NCI-H2171 treated with DMSO at 0.1 percent for 48 hours (cell line): ENCODE results near the gene FHOD3.
"Not testable (repeated sequence)": the region's sequence is repeated elsewhere in the genome, so short reads cannot be mapped to it uniquely, and the experiment has no call there.

ENCODE experiments used
- DNase-seq: peaks from one replicate; lab custom pipeline; 2025; lab: John Stamatoyannopoulos, UW

FHOD3 gene

GRCh38 chr18:36709315-36709714 lies 411.8 kb downstream of the FHOD3 start:
- DNase-seq, result no peak

DNA sequence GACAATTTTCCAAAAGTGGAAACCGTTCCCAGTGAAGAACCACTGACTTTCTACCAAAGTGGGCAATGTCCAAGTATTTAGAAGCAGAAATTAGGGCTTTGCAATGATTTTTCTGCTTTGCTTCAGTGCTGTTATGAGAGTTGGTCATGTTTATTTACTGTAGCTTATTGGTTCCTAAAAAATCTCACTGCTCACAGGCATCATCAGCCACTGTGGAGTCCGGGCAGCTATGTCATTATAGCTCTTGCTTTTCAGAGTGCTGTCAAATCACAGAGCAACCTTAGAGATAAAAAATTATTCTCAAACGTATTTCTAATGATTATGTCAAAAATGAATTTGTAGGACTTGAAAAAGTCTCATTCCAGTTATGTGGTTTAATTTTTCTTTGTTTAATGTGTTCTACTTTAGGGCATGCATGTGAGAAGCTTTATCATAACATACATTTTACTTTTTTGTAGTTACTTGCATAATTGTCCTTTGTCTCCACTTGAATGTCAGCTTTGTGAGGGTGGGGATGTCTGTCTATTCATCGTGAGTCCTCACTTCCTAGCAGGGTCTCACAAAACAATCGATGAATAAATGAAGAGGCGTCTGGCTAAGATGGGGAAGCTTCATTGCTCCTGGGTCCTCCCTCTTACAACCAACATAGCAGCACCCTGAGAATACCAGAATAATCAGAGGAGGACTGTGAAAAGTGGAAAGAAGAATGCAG lies 413.7 kb downstream of the FHOD3 start:
- no peak for DNase-seq

DNA sequence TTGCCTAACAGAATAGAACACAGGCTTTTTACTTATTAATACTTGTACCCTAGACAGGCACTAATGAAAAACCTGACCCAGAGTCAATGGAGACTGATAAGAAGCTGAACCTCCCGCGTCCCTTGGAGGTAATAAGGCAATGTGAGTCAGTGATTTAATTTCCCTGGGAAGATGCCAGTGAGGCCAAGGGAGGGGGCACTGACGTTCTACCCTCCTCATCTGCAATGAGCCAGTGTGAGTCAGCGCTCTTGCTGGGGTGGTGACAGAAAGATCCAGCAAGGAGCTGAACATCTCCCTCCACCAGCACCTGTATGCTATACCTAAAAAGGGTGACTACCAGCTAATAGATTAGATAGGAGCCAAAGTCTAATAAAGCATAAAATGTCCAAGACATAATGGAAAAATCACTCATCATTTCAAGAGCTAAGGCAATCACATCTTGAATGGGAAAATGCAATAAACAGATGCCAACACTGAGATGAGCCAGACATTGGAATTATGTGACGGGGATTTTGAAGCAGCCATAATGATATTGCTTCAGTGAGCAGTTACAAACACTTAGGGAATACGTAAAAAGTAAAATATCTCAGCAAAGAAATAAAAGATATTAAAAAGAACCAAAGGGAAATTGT lies 414.4 kb downstream of the FHOD3 start:
- DNase-seq, result no peak

- no peak for DNase-seq
These were observed 417.0 kb downstream of the FHOD3 start for GRCh38 chr18:36714476-36714875.

DNA sequence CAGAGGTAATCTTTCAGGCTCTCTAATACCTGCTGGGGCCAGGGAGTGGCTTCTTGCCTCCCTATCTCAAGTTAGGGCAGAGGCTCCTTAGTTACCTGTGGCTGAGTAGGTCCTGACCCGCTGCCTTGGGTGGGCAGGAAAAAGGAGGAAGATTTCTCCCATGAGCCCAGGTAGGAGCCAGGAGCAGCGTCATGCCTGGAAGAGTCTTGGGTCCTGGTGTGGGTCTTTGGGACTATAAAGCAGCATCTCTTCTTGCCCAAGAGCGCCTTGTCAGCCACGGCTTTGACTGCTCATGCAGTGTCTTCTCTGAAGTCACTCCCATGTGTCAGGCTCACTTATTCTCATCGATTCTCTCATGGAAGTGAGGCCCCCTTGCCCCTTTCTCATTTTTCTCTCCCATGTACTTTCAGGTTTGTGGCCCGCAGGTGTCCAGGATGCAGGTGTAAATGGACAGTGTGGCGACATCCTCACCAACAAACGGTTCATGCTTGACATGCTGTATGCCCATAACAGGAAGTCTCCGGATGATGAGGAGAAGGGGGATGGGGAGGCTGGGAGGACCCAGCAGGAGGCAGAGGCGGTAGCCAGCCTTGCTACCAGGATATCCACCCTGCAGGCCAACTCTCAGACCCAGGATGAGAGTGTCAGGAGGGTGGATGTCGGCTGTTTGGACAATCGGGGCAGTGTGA lies 420.1 kb downstream of the FHOD3 start:
- DNase-seq, result no peak

- no peak for DNase-seq
These were observed 421.3 kb downstream of the FHOD3 start for GRCh38 chr18:36718705-36719328.

GRCh38 chr18:36719630-36720029 lies 422.1 kb downstream of the FHOD3 start:
- no peak for DNase-seq

GRCh38 chr18:36721351-36721750 lies 423.8 kb downstream of the FHOD3 start:
- DNase-seq, result not testable (repeated sequence)

- no peak for DNase-seq
These were observed 426.7 kb downstream of the FHOD3 start for GRCh38 chr18:36724169-36724568.

- no peak for DNase-seq
These were observed 427.1 kb downstream of the FHOD3 start for GRCh38 chr18:36724591-36725001.

DNA sequence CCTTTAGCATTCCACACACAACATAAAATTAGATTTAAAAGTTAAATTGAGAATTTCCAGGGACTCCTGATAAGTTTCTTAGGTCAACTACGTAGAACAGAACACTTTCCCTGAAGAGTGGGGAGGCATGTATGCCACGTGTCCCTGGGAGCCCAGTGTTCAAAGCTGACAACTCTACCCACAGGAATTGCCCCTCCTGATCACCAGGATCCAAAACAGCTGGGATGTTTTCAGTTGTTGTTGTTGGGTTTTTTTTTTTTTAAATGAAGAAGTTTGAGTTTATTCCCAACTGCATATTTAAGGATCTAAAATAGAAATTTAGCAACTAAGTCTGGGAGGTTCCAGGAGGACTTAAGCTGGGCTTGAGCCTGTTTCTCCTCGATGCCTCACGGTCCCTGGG lies 430.8 kb downstream of the FHOD3 start:
- no peak for DNase-seq

- DNase-seq, result no peak
These were observed 431.7 kb downstream of the FHOD3 start for GRCh38 chr18:36729197-36729596.

DNA sequence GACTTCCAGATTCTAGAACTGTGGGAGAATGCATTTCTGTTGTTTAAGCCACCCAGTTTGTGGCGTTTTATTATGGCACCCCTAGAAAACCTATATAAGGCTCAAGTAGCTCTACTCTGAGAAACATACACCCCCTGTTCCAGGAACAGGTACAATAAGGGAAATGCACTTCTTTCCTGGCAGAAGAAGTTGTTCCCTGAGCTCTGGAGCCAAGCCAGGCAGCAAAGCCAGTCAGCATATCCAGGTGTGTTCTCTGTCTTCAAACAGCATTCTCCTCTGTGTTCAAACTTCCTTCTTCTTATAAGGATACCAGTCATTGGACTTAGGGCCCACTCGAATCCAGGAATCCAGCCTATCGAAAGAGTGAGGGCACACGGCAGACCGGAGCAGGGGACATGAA lies 434.8 kb downstream of the FHOD3 start:
- no peak for DNase-seq

DNA sequence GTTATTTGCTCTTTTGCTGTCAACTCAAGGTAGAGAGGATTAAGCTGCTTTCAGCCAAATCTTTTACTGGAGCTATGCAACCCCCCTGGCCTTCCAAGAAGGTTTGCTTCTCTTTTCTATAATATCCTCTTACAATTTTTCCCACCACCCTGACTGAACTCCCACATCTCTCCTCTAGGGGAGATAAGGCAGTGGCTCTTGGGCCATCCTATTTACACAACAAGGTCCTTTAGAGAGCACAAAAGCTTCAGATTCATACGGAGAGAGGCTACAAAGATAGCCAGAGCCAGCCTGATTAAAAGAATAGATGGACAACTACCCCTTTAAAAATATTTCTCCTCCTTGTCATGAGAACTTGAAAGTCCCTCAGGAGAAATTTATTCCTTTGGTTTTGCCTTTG lies 435.6 kb downstream of the FHOD3 start:
- no peak for DNase-seq

GRCh38 chr18:36734596-36734995 lies 437.1 kb downstream of the FHOD3 start:
- DNase-seq, result no peak

- DNase-seq, result no peak
These were observed 437.6 kb downstream of the FHOD3 start for GRCh38 chr18:36735130-36735529.

- DNase-seq, result no peak
These were observed 438.6 kb downstream of the FHOD3 start for GRCh38 chr18:36736094-36736493.

GRCh38 chr18:36737316-36737715 lies 439.8 kb downstream of the FHOD3 start:
- peak; percentile 80 for DNase-seq

DNA sequence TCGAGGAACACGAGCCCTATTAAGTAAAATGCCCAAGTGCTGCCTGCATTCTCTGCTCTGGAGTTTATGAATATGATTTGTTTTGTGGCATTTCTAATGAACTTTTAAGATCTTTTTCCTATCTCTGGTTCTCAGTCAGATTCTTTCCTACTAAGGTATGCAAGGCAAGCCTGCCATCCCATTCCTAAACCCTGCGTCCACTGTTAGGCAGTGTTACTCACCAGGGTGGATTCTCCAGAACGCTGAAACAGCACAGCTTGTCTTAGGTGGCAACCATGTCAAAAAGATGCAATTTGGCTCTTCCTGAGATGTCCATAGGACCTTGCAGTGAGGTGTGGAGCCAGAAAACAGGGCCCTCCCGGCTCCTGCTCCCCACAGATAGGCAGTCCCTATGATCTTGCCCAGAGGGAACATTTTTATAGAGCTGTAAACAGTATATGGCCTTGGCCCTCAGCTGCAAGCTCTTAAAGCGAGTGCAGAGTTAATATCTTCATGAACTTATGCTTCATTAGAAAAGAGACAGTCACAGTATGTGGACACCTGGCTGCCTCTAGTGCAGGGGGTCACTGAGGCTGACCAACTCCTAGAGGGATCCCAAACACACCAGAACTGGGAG lies 446.9 kb downstream of the FHOD3 start:
- no peak for DNase-seq

GRCh38 chr18:36745219-36745975 lies 447.9 kb downstream of the FHOD3 start:
- no peak for DNase-seq
